Gastrocnemius medialis (tissue), 4 donors: ENCODE measurements around the gene RPS6KA2. TPM values are rescaled to one million over a fixed set of nuclear protein-coding genes. Genes with fewer than 3 reads are reported as not detected.
A peak's percentile ranks its signal among the peaks of the same experiment; 100 is the strongest.

Experiments
- ATAC-seq, 2 donors: fragments of 150-250 bp; one replicate each; pipeline ENCODE4 v1.9.1; 2016
- DNase-seq, 2 donors: peaks; one replicate each; pipeline ENCODE4 v3.0.0-alpha.2; 2019
- H3K27ac ChIP-seq, 4 donors: fragments of 200-600 bp; sonication (generic); 1 replicate in 1 of 4; 2 replicates in 3 of 4; pipeline ENCODE4 v1.5.1; 2016 to 2018; ENCODE audit warnings: mild to moderate bottlenecking in 2 of 4, moderate library complexity in 1 of 4
- H3K27me3 ChIP-seq, 3 donors: fragments of 200-600 bp; sonication (generic) in 2 of 3; 1 replicate in 1 of 3; 2 replicates in 2 of 3; pipeline versions ENCODE4 v1.5.1 to v1.6.0; 2016 to 2019; ENCODE audit warnings: mild to moderate bottlenecking in 1 of 3, moderate library complexity in 1 of 3
- H3K36me3 ChIP-seq, 2 donors: fragments of 200-600 bp; sonication (generic) in 1 of 2; one replicate each; pipeline ENCODE4 v1.5.1; 2017 to 2018
- H3K4me1 ChIP-seq, 2 donors: fragments of 200-600 bp; sonication (generic) in 1 of 2; one replicate each; pipeline ENCODE4 v1.5.1; 2016 to 2017; ENCODE audit warnings: mild to moderate bottlenecking in 2 of 2
- H3K4me3 ChIP-seq, 4 donors: fragments of 200-600 bp; sonication (generic) in 3 of 4; 1 replicate in 1 of 4; 2 replicates in 3 of 4; pipeline ENCODE4 v1.5.1; 2016 to 2019; ENCODE audit warnings: mild to moderate bottlenecking in 2 of 4
- H3K9me3 ChIP-seq, 3 donors: fragments of 200-600 bp; sonication (generic) in 2 of 3; 1 replicate in 1 of 3; 2 replicates in 2 of 3; pipeline ENCODE4 v1.5.1; 2016 to 2019
- CTCF ChIP-seq, 5 experiments: fragments of 450-650 bp in 3 of 5; fragments of 200-600 bp in 2 of 5; sonication (generic) in 2 of 5; IDR thresholded peaks in 4 of 5; conservative IDR thresholded peaks in 1 of 5; 1 replicate in 4 of 5; 2 replicates in 1 of 5; pipeline ENCODE4 v1.5.1; 2016 to 2019; ENCODE audit warnings: antibody characterized with exemption in 5 of 5, mild to moderate bottlenecking in 3 of 5, moderate library complexity in 3 of 5
- POLR2A ChIP-seq, 2 donors: fragments of 450-650 bp; IDR thresholded peaks; one replicate each; pipeline ENCODE4 v1.6.1; 2017; ENCODE audit warnings: antibody characterized with exemption in 2 of 2, mild to moderate bottlenecking in 2 of 2, moderate library complexity in 2 of 2
- in situ Hi-C, 4 donors: fragments of 200-750 bp; cut with MboI; loops; one replicate each; pipeline versions ENCODE4 v1.15.0 to v1.8.0; 2017; ENCODE audit warnings: low sequenced_read_pairs in 4 of 4
- intact Hi-C: fragments of 100-400 bp; cut with DNase I; formaldehyde crosslinking; loops from one replicate; pipeline ENCODE4 v1.15.1; 2023; ENCODE audit warnings: low total_unique reads
- total RNA-seq, 4 donors: library from RNA; depleted of rRNA; stranded (reverse); fragments of >200 nt; gene quantifications; one replicate each; pipeline versions ENCODE4 v1.1.0 to v1.2.3, GENCODE V29; 2016

The RPS6KA2 gene
- total RNA-seq, 4 donors from 2014 or later, result 18.7 to 35.7 (median 27.4) TPM

- no peak for DNase-seq
- H3K9me3 ChIP-seq, result no peaks in the 10 kb centered on the region
- no peak for ATAC-seq
- peaks cover 41 to 82% of the 10 kb centered on the region in 2 donors for H3K4me1 ChIP-seq
- in situ Hi-C loops, result no loop called here
- TF ChIP-seq CTCF (IDR thresholded peaks at IDR 0.05 in 4 of 5, conservative IDR thresholded peaks at IDR 0.05 in 1 of 5) (no peak), POLR2A (IDR thresholded peaks at IDR 0.05) (no peak)
- no peak overlapping the region for H3K4me3 ChIP-seq
- H3K27ac ChIP-seq, result peak overlapping the region; percentile 64 to 82 (median 71)
- H3K27me3 ChIP-seq, result no peaks in the 10 kb centered on the region
- intact Hi-C loops, result no loop called here
- H3K36me3 ChIP-seq, result no peaks in the 10 kb centered on the region
Measured at GRCh38 chr6:166618866-166619761, 7.9 kb downstream of the RPS6KA2 start.

- TF ChIP-seq POLR2A (IDR thresholded peaks at IDR 0.05), result no peak
- no peak for ATAC-seq
- intact Hi-C loops, result no loop called here
- H3K4me3 ChIP-seq, result no peak overlapping the region
- no peaks in the 10 kb centered on the region for H3K36me3 ChIP-seq
- peak overlapping the region in 1 of 4 donors; percentile 14 for H3K27ac ChIP-seq
- no peak for DNase-seq
- H3K4me1 ChIP-seq, result peaks cover 41 to 84% of the 10 kb centered on the region in 2 donors
- H3K27me3 ChIP-seq, result no peaks in the 10 kb centered on the region
- H3K9me3 ChIP-seq, result no peaks in the 10 kb centered on the region
- in situ Hi-C loops, result no loop called here
Measured at GRCh38 chr6:166618251-166618650, 8.8 kb downstream of the RPS6KA2 start.

GRCh38 chr6:166617359-166617758 is 9.7 kb downstream of the RPS6KA2 start:
- Histone ChIP-seq H3K27me3 (no peaks in the 10 kb centered on the region), H3K36me3 (no peaks in the 10 kb centered on the region), H3K27ac (no peak overlapping the region), H3K4me1 (peaks cover 40 to 83% of the 10 kb centered on the region in 2 donors), H3K4me3 (no peak overlapping the region), H3K9me3 (no peaks in the 10 kb centered on the region)
- in situ Hi-C loops (no loop called here), intact Hi-C loops (no loop called here)
- TF ChIP-seq CTCF (IDR thresholded peaks at IDR 0.05 in 4 of 5, conservative IDR thresholded peaks at IDR 0.05 in 1 of 5), result no peak
- no peak for TF ChIP-seq POLR2A (IDR thresholded peaks at IDR 0.05)
- ATAC-seq, result no peak
- DNase-seq, result no peak

GRCh38 chr6:166616261-166617238 is 10.5 kb downstream of the RPS6KA2 start:
- no peak for DNase-seq
- ATAC-seq, result no peak
- in situ Hi-C loops, result no loop called here
- Histone ChIP-seq H3K27me3 (no peaks in the 10 kb centered on the region), H3K27ac (peak overlapping the region; percentile 65 to 87 (median 76)), H3K4me1 (peaks cover 44 to 83% of the 10 kb centered on the region in 2 donors), H3K36me3 (no peaks in the 10 kb centered on the region), H3K9me3 (no peaks in the 10 kb centered on the region), H3K4me3 (no peak overlapping the region)
- no peak for TF ChIP-seq POLR2A (IDR thresholded peaks at IDR 0.05)
- TF ChIP-seq CTCF (IDR thresholded peaks at IDR 0.05 in 4 of 5, conservative IDR thresholded peaks at IDR 0.05 in 1 of 5), result no peak
- intact Hi-C loops, result no loop called here
